CD4-positive, alpha-beta T cell (primary cell): ENCODE data around the gene RAVER1. TPM values are rescaled to one million over a fixed set of nuclear protein-coding genes. Genes with fewer than 3 reads are reported as not detected.
A peak's percentile ranks its signal among the peaks of the same experiment; 100 is the strongest.

Experiments
- ATAC-seq: fragments of 200-7000 bp; cut with Tn5 transposase; one replicate; pipeline ENCODE4 v1.10.0; 2022; ENCODE audit warnings: mild to moderate bottlenecking; ENCODE audit not compliant: poor library complexity
- CTCF ChIA-PET: fragments of 350-600 bp; sonication (Branson Sonifier 250); formaldehyde crosslinking; loops from one replicate; lab custom pipeline; 2021; ENCODE audit warnings: antibody characterized with exemption, inconsistent platforms; lab: Charles Lee
- POLR2A ChIA-PET: fragments of 350-600 bp; sonication (Branson Sonifier 250); formaldehyde crosslinking; loops from one replicate; lab custom pipeline; 2021; ENCODE audit warnings: antibody characterized with exemption, inconsistent platforms; lab: Charles Lee
- DNase-seq, 14 experiments: peaks; one replicate each; pipeline ENCODE4 v3.0.0-alpha.2; 2013 to 2020; ENCODE audit warnings: mixed read lengths in 2 of 14
- H3K27ac ChIP-seq, 2 donors: one replicate each; pipeline versions ENCODE4 v1.5.1 to v1.7.0; 2013; ENCODE audit warnings: low read length in 2 of 2, low read depth in 1 of 2, mild to moderate bottlenecking in 1 of 2
- H3K27me3 ChIP-seq, 2 experiments: 1 replicate in 1 of 2; 2 replicates in 1 of 2; pipeline versions ENCODE4 v1.6.1 to v1.7.0; 2013; ENCODE audit warnings: low read length in 2 of 2, control low read depth in 1 of 2, mild to moderate bottlenecking in 1 of 2, moderate library complexity in 1 of 2; ENCODE audit not compliant: insufficient read depth in 2 of 2, control insufficient read depth in 1 of 2
- H3K36me3 ChIP-seq: one replicate; pipeline ENCODE4 v1.6.1; 2013; ENCODE audit warnings: low read length, control low read depth; ENCODE audit not compliant: insufficient read depth
- H3K4me1 ChIP-seq: one replicate; pipeline ENCODE4 v1.6.1; 2013; ENCODE audit warnings: low read length, control low read depth; ENCODE audit not compliant: insufficient read depth
- H3K4me3 ChIP-seq: one replicate; pipeline ENCODE4 v1.5.1; 2013; ENCODE audit warnings: mild to moderate bottlenecking, low read length, moderate library complexity
- H3K9me3 ChIP-seq, 2 experiments: 1 replicate in 1 of 2; 2 replicates in 1 of 2; pipeline versions ENCODE4 v1.6.1 to v1.7.0; 2013; ENCODE audit warnings: low read length in 2 of 2, mild to moderate bottlenecking in 2 of 2, control low read depth in 1 of 2, moderate library complexity in 1 of 2; ENCODE audit not compliant: control insufficient read depth in 1 of 2, insufficient read depth in 1 of 2
- H3K27ac Mint-ChIP-seq: one replicate; pipeline ENCODE4 v1.8.0; 2020; ENCODE audit warnings: mixed read lengths
- H3K27me3 Mint-ChIP-seq: one replicate; pipeline ENCODE4 v1.8.0; 2021; ENCODE audit warnings: mixed read lengths
- H3K36me3 Mint-ChIP-seq: one replicate; pipeline ENCODE4 v1.8.0; 2021; ENCODE audit warnings: low read depth, mixed read lengths
- H3K4me1 Mint-ChIP-seq: one replicate; pipeline ENCODE4 v1.8.0; 2021; ENCODE audit warnings: low read depth, mixed read lengths
- H3K4me3 Mint-ChIP-seq: one replicate; pipeline ENCODE4 v1.8.0; 2020; ENCODE audit warnings: mild to moderate bottlenecking, mixed read lengths
- H3K9me3 Mint-ChIP-seq: one replicate; pipeline ENCODE4 v1.8.0; 2020; ENCODE audit warnings: mixed read lengths
- intact Hi-C, 2 experiments: fragments of 100-400 bp; cut with DNase I in 1 of 2; cut with micrococcal nuclease in 1 of 2; formaldehyde crosslinking; loops; one replicate each; pipeline versions ENCODE4 v1.15.1 to v1.9.0; 2023 to 2025; cut with DNase I, micrococcal nuclease
- total RNA-seq, 174 experiments: library from RNA in 2 of 174; stranded (reverse) in 2 of 174; gene quantifications; one replicate each; pipeline ENCODE4 v1.2.3 and lab custom pipeline; 2021 to 2026
- TF ChIP-seq, protein P1 (sequence below): fragments of 200-600 bp; IDR thresholded peaks from one replicate; pipeline ENCODE4 v1.8.0; 2022; ENCODE audit warnings: antibody characterized with exemption, mild to moderate bottlenecking

RAVER1 gene
- total RNA-seq, 2 experiments from 2014 or later, result 20.5 to 21.3 TPM

DNA sequence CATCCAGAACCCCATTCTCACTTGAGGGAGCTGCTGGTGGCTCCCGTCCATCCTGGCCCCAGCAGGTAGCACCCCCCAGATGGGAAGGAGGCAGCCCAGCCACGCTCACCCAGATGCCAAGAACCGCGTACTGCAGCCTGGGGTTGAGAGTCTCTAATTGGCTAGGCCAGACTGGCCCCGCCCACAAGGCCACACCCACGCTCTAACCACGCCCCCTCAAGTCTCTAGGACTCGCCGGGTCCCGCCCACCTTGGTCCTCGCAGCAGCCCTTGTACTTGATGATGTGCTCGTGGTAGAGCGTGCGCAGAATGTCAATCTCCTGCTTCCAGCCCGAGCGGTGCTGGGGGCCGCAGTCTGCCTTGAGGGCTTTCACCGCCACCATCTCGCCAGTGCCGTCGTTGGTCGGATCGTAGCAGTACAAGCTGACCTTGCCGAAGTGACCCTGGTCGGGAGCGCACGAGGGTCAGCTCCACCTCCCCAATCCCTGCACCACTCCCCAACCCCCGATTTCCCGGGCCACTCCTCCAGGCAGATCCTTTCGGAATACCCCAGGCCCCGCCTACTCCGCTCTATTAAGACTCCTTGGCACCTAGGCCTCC is 20.6 kb upstream of the RAVER1 start:
- H3K9me3 Mint-ChIP-seq, result no peaks in the 10 kb centered on the region
- ChIA-PET CTCF (no interaction called here), POLR2A (interaction anchor here (0.5 kb wide), 1 partner anchor 187 kb away, joined by 3 read pairs; no protein-coding TSS in a partner anchor)
- peak; percentile 64 for ATAC-seq
- DNase-seq, result peak in 6 of 14 experiments; percentile 11 to 69 (median 27)
- TF ChIP-seq, protein P1, sequence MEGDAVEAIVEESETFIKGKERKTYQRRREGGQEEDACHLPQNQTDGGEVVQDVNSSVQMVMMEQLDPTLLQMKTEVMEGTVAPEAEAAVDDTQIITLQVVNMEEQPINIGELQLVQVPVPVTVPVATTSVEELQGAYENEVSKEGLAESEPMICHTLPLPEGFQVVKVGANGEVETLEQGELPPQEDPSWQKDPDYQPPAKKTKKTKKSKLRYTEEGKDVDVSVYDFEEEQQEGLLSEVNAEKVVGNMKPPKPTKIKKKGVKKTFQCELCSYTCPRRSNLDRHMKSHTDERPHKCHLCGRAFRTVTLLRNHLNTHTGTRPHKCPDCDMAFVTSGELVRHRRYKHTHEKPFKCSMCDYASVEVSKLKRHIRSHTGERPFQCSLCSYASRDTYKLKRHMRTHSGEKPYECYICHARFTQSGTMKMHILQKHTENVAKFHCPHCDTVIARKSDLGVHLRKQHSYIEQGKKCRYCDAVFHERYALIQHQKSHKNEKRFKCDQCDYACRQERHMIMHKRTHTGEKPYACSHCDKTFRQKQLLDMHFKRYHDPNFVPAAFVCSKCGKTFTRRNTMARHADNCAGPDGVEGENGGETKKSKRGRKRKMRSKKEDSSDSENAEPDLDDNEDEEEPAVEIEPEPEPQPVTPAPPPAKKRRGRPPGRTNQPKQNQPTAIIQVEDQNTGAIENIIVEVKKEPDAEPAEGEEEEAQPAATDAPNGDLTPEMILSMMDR, result no peak
- H3K4me1 ChIP-seq, result no peaks in the 10 kb centered on the region
- H3K4me1 Mint-ChIP-seq, result no peaks in the 10 kb centered on the region
- no peak overlapping the region for H3K4me3 Mint-ChIP-seq
- H3K27me3 Mint-ChIP-seq, result no peaks in the 10 kb centered on the region
- peaks cover 60% of the 10 kb centered on the region for H3K36me3 ChIP-seq
- peaks cover 60% of the 10 kb centered on the region for H3K36me3 Mint-ChIP-seq
- H3K27ac ChIP-seq, result no peak overlapping the region
- no peak overlapping the region for H3K27ac Mint-ChIP-seq
- no peaks in the 10 kb centered on the region for H3K9me3 ChIP-seq
- intact Hi-C loops, result loop anchor here in 1 of 2 experiments (10.0 kb wide), 1 partner anchor 1409 kb away; no protein-coding TSS in a partner anchor
- no peaks in the 10 kb centered on the region for H3K27me3 ChIP-seq
- no peak overlapping the region for H3K4me3 ChIP-seq

DNA sequence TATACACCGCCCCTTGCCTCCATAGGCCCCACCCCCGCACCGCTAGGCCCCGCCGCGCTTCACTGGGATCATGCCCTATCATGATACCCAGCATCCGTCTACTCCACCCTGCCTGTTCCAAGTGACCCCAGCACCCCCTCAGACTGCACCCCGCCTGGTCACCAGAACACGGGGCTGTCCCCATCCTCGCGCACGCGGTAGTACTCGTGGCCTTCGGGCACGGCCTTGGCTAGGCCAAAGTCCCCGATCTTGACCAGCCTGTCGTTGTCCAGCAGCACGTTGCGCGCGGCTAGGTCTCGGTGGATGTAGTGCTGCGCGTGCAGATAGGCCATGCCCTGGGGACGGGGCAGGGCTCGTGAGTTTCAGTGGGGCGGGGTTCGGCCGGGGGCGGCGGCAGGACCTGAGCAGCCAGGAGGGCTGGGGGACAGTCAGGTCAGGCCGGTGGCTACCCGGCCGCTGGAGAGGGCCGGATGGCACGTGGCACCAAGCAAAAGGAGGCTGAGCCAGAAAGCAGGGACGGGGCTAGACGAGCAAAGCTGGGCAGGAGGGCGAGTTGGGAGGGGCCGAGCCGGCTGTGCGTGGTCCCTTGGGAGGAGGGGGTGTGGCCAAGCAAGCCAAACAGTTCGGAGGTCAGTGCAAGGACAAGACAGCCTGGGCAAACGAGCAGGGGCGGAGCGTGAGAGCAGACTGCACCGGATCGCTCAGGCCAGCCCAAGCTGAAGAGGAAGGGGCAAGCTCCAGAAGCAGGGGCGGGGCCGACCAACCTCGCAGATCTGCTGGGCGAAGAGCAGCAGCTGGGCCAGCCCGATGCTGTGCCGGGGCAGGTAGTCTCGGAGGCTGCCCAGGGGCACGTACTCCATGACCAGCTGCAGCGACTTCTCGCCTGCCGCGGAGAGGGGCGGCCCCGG is 19.7 kb upstream of the RAVER1 start:
- peaks cover 55% of the 10 kb centered on the region for H3K36me3 Mint-ChIP-seq
- ATAC-seq, result no peak
- TF ChIP-seq, protein P1, result no peak
- H3K4me1 Mint-ChIP-seq, result no peaks in the 10 kb centered on the region
- Histone ChIP-seq H3K36me3 (peaks cover 56% of the 10 kb centered on the region), H3K27ac (no peak overlapping the region), H3K9me3 (no peaks in the 10 kb centered on the region), H3K4me1 (no peaks in the 10 kb centered on the region), H3K4me3 (no peak overlapping the region), H3K27me3 (no peaks in the 10 kb centered on the region)
- no peak overlapping the region for H3K27ac Mint-ChIP-seq
- ChIA-PET CTCF (no interaction called here), POLR2A (no interaction called here)
- H3K4me3 Mint-ChIP-seq, result no peak overlapping the region
- intact Hi-C loops, result loop anchor here in 1 of 2 experiments (10.0 kb wide), 1 partner anchor 1408 kb away; no protein-coding TSS in a partner anchor
- no peaks in the 10 kb centered on the region for H3K9me3 Mint-ChIP-seq
- DNase-seq, result no peak
- H3K27me3 Mint-ChIP-seq, result no peaks in the 10 kb centered on the region

DNA sequence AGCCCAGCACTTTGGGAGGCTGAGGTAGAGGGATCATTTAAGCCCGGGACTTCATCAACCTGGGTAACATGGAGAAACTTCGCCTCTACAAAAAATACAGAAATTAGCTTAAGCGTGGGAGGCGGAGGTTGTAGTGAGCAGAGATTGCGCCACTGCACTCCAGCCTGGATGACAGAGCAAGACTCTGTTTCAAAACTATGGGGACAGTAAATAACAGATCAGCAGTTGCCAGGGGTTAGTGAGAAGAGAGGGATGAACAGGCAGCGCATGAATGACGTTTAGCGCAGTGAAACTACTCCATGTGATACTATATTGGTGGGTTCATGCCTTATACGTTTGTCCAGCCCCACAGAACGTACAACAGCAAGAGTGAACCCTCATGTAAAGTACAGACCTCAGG is 13.2 kb upstream of the RAVER1 start:
- no peaks in the 10 kb centered on the region for H3K4me1 Mint-ChIP-seq
- no peak overlapping the region for H3K4me3 Mint-ChIP-seq
- H3K27ac Mint-ChIP-seq, result no peak overlapping the region
- DNase-seq, result peak in 2 of 14 experiments; percentile 44 to 54
- CTCF ChIA-PET, result no interaction called here
- no peak for ATAC-seq
- Histone ChIP-seq H3K36me3 (peaks cover 9% of the 10 kb centered on the region), H3K9me3 (no peaks in the 10 kb centered on the region), H3K4me1 (no peaks in the 10 kb centered on the region), H3K4me3 (no peak overlapping the region), H3K27me3 (no peaks in the 10 kb centered on the region), H3K27ac (no peak overlapping the region)
- intact Hi-C loops, result no loop called here
- no peaks in the 10 kb centered on the region for H3K27me3 Mint-ChIP-seq
- POLR2A ChIA-PET, result no interaction called here
- peaks cover 13% of the 10 kb centered on the region for H3K36me3 Mint-ChIP-seq
- TF ChIP-seq, protein P1, result no peak
- no peaks in the 10 kb centered on the region for H3K9me3 Mint-ChIP-seq
